SHP77 (cell line): ENCODE data around the gene SULF2.

Experiments
- DNase-seq, 2 experiments: peaks; one replicate each; lab custom pipeline; 2025; lab: John Stamatoyannopoulos, UW

The SULF2 gene

DNA sequence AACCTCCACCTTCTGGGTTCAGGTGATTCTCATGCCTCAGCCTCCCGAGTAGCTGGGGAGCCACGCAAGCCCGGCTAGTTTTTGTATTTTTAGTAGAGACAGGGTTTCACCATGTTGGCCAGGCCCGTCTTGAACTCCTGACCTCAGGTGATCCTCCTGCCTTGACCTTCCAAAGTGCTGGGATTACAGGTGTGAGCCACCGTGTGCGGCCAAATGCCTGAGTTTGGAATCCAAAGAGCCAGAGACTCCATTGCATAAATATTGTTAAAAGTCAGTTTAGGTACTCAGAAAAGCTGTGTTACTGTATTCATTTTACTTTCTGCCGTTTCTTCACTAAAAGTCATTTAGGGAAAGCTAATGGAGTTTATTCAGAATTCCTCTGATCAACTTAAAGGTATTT lies 137.3 kb downstream of the SULF2 start:
- DNase-seq, result no peak

DNA sequence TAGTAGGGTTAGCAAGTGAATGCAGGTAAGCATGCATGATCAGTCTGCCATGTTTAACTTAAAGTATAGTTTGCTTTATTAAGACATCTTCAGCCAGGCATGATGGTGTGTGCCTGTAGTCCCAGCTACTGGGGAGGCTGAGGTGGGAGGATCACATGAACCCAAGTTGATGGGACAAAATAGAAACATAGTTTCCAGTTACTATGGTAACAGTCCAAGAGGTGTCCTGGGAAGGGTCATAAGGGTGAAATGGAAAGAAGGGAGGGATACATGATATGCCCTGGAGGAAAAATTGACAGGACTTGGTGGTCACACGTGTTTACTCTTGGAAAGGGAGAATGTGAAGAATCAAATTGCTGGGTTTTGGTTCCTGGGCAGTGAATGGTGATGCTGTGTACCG lies 139.6 kb downstream of the SULF2 start:
- DNase-seq, result no peak

DNA sequence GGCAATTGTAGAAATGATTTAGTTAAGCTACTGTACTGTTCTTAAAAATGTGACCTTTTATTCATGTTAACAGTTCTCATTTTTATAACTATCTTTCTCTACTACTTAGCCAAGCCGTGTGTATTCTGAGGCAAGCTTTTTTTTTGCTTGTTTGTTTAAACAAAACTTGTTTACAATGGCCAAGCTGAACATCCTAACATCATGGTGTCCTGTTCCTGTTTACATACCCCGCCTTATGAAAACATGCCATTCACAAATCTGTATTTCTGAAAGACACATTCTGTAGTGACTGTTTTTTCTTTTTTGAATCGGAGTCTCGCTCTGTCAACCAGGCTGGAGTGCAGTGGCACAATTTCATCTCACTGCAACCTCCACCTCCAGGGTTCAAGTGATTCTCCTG lies 142.7 kb downstream of the SULF2 start:
- no peak for DNase-seq

DNA sequence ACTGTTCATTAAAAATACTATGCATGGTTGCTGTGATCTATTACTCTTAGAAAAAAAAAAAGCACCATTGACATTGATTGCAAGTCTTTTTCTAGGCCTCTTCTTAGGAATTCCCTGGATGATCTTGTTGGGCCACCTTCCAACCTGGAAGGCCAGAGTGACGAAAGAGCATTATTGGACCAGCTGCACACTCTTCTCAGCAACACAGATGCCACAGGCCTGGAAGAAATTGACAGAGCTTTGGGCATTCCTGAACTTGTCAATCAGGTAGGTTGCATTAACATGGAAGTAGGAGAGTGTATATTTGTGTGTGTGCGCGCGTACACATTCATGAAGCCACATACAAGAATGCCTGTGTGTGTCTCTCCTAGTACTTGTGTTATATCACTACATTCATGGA lies 143.2 kb downstream of the SULF2 start:
- no peak for DNase-seq

DNA sequence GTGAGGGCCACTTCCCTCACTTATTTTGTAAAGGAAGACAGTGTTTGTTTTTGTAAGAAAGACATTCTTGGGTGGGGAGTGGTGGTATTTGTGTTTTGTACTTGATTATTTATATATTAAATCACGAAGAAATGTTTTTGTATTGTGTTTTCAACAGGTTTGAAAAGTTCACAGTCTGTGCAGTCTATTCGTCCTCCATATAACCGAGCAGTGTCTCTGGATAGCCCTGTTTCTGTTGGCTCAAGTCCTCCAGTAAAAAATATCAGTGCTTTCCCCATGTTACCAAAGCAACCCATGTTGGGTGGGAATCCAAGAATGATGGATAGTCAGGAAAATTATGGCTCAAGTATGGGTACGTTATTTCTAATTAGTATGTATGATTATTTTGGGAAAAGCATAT lies 146.4 kb downstream of the SULF2 start:
- DNase-seq, result no peak

DNA sequence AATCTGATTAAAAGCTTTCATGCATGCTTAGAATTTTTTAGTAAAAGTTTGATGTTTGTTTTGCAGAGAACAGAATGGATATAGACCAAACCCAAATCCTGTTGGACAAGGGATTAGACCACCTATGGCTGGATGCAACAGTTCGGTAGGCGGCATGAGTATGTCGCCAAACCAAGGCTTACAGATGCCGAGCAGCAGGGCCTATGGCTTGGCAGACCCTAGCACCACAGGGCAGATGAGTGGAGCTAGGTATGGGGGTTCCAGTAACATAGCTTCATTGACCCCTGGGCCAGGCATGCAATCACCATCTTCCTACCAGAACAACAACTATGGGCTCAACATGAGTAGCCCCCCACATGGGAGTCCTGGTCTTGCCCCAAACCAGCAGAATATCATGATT lies 150.0 kb downstream of the SULF2 start:
- DNase-seq, result no peak

DNA sequence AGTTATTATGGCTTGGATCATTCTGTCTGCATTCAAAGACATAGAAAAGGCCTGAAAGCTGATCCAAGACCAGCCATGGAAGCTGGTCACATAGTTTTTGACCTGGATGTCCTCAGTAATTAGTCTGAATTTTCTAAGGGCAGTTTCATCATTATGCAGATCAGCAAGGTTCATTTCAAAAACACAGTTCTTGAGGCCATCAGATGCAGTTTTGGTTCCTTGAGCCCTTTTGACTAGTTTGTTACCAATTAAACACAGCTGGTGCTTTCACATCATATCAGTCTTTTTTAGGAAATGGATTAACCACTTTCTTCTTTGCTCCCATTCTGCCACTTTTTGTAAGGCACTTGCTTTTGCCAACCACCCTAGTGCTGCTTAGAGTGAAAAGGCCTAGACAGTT lies 154.2 kb downstream of the SULF2 start:
- no peak for DNase-seq

DNA sequence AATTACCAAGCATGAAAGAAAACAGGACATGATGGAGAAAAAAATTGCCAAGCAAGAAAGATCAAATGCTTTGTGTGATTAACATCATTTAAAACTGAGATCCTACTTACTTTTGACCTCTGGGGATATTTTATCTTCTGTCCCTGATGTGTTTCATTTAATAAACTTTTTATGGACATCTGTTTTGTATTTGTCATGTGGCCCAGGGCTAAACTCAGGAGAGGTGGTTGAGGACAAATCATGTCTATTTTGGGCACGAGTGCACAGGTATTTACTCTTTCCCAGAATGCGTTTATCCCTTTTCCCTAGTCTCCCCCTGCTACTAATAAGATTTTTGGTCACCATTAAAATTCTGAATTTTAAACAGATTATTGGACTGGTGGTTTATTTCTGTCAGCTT lies 155.4 kb downstream of the SULF2 start:
- DNase-seq, result no peak

DNA sequence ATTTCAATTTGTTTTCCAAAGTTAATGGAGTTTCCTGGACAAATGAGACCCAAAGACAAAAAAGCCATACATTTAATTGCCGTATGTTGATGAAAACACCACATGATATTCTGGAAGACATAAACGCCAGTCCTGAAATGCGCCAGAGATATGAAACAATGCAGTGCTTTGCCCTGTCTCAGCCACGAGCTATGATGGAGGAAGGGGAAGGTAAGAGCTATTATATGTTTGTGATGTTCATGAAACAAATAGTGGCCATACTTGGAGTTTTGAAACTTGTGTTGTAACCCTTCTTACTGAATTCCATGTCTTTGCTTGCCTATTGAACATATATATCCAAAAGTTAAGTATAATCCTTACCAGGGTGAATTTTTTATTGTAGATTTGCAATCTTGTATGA lies 157.7 kb downstream of the SULF2 start:
- DNase-seq, result no peak

DNA sequence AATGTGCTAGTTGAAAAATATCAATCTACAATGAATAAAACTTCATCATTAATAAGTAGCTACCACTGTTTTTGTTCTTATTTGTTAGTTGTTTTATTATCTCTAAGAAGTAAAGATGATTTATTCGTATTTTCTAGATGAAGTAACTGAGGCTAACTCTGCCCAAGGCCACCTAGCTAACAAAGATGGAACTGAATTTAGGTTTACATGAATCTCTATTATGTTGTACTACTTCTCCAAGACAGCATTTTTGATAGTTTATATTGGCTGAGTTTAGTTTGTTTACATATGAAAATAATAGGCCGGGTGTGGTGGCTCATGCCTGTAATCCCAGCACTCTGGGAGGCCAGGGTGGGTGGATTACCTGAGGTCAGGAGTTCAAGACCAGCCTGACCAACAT lies 162.1 kb downstream of the SULF2 start:
- no peak for DNase-seq

DNA sequence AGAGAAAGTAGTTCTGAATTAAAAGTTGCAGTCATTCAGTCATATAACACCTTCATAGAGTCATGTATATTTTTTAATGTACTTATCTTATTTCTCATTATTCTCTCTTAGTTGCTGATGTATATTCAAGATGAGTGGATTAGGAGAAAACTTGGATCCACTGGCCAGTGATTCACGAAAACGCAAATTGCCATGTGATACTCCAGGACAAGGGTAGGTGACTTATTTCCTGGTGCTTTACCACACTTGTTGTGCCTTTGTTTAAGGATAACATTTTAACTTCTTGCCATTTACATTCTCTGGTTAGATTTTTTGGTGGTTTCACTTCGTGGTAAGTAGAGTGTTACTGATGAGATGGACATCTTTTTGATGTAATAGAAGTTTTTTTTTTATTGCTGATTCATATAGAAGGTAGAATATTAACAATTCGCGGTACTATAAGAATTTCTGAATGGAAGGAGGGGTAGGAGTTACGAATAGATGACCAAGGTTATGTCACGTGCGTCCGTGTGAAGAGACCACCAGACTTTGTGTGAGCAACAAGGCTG lies 163.1 kb downstream of the SULF2 start:
- no peak for DNase-seq

DNA sequence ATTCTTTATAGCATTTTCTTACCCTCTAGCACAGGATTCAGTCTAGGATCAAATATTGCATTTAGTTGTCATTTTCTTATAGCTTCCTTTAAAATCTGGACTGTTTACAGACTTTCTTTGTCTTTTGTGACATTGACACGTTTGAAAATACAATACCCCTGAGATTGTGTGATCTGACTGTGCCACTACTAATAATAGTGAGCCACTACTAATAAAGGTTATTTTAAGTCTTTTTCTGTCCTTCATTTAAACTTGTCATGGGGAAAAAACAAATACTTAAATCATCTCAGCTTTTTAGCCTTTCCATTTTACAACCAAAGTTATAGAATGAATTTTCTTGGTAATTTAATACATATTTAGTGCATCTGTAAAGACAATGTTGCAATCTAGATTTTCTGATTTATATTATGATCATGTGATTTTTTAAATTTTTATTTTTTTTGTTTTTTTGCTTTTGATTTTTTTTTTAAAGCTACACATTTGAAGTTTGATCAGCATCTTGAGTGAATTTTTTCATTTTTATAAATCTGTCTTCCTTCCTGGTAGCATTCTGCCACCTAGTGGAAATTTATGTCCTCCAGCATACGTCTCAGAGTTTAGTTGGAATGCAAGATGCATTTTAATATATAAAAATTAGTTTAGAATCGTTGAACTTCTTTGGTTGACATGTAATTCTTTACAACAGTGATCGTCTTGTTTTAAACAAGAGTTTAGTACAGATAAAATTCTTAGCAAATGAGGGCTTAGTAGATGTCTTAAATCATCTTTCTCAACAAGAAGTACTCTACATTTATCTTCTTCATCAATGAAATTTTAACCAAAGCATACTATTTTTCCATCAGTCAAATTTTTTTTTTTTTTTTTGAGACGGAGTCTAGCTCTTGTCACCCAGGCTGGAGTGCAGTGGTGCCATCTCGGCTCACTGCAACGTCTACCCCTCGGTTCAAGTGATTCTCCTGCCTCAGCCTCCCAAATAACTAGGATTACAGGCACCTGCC lies 164.2 kb downstream of the SULF2 start:
- DNase-seq, result peak; percentile 20 to 33

DNA sequence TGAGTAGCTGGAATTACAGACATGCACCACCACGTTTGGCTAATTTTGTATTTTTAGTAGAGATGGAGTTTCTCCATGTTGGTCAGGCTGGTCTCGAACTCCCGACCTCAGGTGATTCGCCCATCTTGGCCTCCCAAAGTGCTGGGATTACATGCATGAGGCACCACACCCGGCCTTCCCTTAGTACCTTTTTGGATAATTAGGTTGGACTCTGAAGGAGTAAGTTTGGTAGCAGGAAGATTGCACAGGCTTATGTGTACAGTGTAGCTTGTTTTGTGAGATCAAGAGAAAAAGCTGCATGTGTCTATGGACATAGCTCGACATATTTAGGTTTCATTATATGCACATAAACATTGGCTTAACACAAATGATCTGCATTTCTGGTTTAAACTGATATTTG lies 166.8 kb downstream of the SULF2 start:
- no peak for DNase-seq

DNA sequence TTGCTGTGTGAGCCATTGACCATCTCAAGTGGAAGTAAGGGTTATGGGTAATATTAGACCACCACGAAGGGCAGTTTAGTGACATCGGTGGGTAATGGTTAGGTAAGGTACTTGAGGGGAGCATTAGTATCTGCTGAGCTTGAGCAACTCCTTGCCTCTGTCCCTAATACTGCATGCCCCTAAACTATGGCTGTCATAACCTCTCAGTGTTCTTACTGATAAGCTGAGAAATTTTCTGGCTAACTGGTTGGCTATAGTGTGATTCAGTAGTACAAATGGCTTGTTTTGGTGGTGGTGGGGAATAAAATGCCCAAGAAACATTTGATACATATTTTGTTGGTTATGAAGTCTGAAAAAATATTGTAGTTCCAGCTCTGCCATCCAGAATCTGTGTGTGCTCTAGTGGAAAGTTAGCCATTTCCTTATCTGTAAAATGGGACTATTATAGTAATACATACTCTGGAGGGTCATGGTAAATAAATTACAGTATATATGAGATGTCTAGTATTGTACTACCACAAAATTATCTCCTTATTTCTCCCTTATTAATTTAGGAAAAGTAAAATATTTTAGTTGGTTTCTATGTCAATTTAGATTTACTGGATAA lies 170.5 kb downstream of the SULF2 start:
- DNase-seq, result no peak

DNA sequence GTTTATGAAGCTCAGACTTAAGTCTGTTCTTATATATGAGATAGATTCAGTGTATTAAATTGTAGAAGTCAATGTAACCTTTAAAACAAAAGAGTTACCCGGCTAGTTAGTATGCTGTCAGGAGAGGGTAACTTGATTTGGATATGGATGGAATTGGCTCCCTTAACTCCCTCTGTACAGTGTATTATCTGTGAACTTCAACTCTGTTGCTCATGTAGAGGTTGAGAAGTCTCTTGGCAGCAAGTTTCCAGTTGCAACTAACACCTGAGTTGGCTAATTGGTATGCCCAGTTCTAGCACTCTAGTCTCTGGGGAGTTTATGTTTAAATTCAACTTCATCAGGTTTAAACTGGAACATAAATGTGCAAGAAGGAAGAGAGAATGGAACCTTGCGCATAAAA lies 172.6 kb downstream of the SULF2 start:
- no peak for DNase-seq

DNA sequence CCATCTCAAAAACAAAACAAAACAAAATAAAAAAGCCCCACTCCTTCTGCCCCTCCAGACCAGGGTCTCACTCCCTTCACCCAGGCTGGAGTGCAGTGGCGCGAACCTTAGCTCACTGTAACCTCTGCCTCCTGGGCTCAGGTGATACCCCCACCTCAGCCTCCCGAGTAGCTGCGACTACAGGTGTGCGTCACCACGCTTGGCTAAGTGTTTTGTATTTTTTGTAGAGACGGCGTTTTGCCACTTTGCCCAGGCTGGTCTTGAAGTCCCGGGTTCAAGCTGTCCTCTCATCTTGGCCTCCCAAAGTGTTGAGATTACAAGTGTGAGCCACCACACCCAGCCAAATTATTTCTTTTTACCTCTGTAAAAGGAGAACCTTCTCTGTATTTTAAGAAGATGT lies 173.5 kb downstream of the SULF2 start:
- no peak for DNase-seq

DNA sequence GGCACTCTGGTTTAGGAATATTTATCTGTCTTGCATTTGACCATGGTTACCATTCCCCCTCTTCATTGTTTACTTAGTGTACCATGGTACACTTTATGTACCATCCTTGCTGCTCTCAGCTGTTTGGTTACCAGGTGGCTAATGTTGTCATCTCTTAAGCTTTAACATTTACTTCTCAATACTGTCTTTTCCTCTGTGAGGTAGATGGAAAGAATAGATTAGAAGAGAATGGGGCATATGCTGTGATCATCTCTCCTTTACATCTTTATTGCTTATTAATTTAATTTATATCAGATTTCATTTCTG lies 174.4 kb downstream of the SULF2 start:
- DNase-seq, result no peak

DNA sequence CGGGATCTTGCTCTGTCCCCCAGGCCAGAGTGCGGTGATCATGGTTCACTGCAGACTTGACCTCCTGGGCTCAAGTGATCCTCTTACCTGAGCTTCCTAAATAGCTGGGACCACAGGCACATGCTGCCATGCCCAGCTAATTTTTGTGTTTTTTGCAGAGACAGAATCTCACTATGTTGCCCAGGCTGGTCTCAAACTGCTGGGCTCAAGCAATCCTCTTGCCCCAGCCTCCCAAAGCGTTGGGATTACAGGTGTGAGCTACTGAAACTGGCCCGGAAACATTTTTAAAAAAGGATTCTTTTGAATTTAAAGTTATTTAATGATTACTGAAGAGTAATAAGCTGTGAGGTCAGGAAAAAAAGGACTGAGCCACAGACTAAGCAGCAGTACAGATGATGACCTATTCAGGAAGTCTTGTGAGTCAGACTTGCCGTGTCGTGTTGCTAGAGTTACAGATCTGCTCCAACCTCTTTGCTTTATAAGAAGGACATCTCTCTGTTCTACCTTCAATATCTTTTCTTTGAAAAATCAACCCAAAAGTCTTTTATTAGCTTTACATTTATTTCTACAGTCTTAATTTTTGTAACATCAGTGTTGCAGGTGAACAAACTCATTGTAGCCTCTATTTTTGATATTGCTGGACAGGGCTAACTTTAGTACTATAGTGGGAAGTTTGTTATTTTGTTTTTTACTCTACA lies 174.9 kb downstream of the SULF2 start:
- DNase-seq, result no peak

DNA sequence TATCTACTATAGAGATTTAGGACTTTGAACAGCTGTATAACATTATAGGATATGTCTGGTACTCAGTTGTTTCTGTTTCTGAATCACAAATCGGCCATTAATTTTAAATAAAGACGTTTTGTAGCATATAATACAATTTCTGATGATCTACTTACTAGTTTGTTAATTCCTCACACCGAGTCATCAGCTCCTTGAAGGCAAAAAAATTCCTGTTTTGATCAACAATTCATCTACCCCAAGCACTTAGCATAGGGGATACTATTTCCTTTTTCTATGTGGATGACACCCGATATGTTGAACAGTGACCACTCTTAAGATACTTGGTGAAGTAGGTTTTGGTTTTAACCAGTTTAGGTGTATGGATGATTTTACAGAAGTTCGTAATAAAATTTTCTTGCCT lies 176.3 kb downstream of the SULF2 start:
- no peak for DNase-seq
